Measurements from ENCODE around the gene SCPEP1. TPM values are rescaled to one million over a fixed set of nuclear protein-coding genes. Genes with fewer than 3 reads are reported as not detected.

Gene SCPEP1
- total RNA-seq, 1 donor from 2014 or later, result 88.4 TPM

GRCh38 chr17:57025876-57026275 lies 47.9 kb downstream of the SCPEP1 start:
- DNase-seq (no peak), ATAC-seq (ENCODE audit: poor library complexity) (no peak)
- intact Hi-C loops (cut with DNase I), result no loop called here

- no peak for DNase-seq
- no peak for ATAC-seq (ENCODE audit: poor library complexity)
- intact Hi-C loops (cut with DNase I), result no loop called here
Measured at GRCh38 chr17:57027852-57028251, 49.9 kb downstream of the SCPEP1 start.

DNA sequence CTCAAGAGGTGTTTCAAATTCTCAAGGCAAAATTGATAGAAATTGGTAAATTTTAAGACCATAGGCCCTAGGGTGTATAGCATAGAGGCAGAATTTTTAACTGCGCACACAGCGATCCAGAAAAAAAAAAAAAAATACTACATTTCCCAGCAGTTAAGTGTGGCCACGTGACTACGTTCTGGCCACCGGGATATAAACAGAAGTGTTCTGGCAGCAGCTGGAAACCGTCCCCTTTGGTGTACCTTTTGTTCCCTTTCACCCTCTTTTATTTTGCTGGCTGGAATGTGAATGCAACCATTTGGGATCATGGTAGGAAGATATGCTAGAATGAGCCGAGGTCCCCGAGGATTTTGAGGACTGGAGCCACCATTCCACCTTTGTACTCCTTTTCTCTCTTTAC lies 54.4 kb downstream of the SCPEP1 start:
- DNase-seq, result peak; percentile 62
- intact Hi-C loops (cut with DNase I), result no loop called here
- peak; percentile 77 for ATAC-seq (ENCODE audit: poor library complexity)

GRCh38 chr17:57033296-57033695 lies 55.4 kb downstream of the SCPEP1 start:
- peak; percentile 83 for ATAC-seq (ENCODE audit: poor library complexity)
- intact Hi-C loops (cut with DNase I), result no loop called here
- DNase-seq, result no peak

GRCh38 chr17:57034807-57035754 lies 57.1 kb downstream of the SCPEP1 start:
- ATAC-seq (ENCODE audit: poor library complexity) (no peak), DNase-seq (no peak)
- intact Hi-C loops (cut with DNase I), result no loop called here

GRCh38 chr17:57035971-57036481 lies 58.1 kb downstream of the SCPEP1 start:
- peak; percentile 60 for ATAC-seq (ENCODE audit: poor library complexity)
- intact Hi-C loops (cut with DNase I), result no loop called here
- DNase-seq, result no peak

DNA sequence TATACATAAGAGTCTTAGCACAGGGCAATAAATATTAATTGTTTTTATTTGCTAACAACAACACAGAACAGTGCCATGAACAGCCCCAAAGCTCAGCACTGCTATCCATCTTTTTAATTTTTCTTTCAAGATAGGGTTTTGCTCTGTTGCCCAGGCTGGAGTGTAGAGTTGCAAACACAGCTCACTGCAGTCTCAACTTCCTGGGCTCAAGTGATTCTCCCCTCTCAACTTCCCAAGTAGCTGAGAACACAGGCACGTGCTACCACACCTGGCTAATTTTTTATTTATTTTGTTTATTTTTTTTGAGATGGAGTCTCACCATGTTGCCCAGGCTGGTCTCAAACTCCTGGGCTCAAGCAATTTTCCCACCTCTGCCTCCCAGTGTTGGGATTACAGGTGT lies 59.5 kb downstream of the SCPEP1 start:
- intact Hi-C loops (cut with DNase I), result no loop called here
- no peak for DNase-seq
- no peak for ATAC-seq (ENCODE audit: poor library complexity)

- ATAC-seq (ENCODE audit: poor library complexity) (no peak), DNase-seq (no peak)
- intact Hi-C loops (cut with DNase I), result no loop called here
Measured at GRCh38 chr17:57038486-57038885, 60.6 kb downstream of the SCPEP1 start.

GRCh38 chr17:57040571-57040970 lies 62.6 kb downstream of the SCPEP1 start:
- ATAC-seq (ENCODE audit: poor library complexity), result no peak
- DNase-seq, result no peak

GRCh38 chr17:57043276-57043675 lies 65.3 kb downstream of the SCPEP1 start:
- intact Hi-C loops (cut with DNase I), result no loop called here
- ATAC-seq (ENCODE audit: poor library complexity) (no peak), DNase-seq (no peak)

More at GRCh38 chr17:57040571-57040970, 62.6 kb downstream of the SCPEP1 start:
- intact Hi-C loops (cut with DNase I), result no loop called here

GRCh38 chr17:57044976-57045867 lies 67.3 kb downstream of the SCPEP1 start:
- intact Hi-C loops (cut with DNase I), result no loop called here
- no peak for DNase-seq
- peak; percentile 19 for ATAC-seq (ENCODE audit: poor library complexity)

DNA sequence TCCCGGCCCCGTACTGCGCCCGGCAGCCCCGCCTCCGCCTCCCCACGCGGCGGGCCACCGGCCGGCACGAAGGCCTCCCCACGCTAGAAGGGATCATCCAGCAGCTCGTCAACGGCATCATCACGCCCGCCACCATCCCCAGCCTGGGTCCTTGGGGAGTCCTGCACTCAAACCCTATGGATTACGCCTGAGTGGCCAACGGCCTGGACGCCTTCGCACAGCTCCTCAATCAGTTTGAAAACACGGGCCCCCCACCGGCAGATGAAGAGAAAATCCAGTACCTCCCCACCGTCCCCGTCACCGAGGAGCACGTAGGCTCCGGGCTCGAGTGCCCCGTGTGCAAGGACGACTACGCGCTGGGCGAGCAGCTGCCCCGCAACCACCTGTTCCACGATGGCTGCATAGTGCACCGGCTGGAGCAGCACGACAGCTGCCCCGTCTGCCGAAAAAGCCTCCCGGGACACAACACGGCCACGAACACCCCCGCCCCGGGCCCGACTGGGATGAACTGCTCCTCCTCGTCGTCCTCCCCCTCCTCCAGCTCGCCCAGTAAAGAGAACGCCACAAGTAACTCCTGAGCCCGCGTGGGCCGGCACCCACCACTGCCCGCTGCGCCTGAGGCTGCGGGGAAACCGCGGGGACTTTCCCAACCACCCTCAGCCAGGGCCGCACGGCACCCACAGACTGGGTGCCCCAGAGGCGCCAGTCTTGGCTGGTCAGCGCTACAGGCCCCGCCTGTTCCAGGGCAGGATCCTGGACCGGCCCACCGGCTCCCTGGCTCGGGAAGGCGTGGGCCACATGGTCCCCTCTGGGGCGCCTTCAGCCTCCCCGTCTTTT lies 68.2 kb downstream of the SCPEP1 start:
- DNase-seq (no peak), ATAC-seq (ENCODE audit: poor library complexity) (peak; percentile 67)
- intact Hi-C loops (cut with DNase I), result no loop called here

DNA sequence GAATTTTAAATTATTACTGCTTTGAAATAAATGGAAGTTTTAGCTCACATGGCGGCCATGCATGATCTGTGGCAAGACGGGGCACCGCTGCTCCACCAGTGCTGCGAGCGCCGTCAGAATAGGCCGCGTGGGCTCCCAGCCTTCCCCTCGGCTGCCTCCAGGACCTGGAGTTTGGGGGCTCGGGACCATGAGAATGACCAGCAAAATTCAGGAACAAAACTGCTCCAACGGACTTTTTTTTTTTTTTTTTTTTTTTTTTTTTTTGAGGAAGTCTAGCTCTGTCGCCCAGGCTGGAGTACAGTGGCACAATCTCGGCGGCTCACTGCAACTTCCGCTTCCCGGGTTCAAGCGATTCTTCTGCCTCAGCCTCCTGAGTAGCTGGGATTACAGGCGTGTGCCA lies 68.8 kb downstream of the SCPEP1 start:
- no peak for ATAC-seq (ENCODE audit: poor library complexity)
- intact Hi-C loops (cut with DNase I), result no loop called here
- DNase-seq, result no peak

GRCh38 chr17:57048096-57048495 lies 70.2 kb downstream of the SCPEP1 start:
- DNase-seq (no peak), ATAC-seq (ENCODE audit: poor library complexity) (no peak)
- intact Hi-C loops (cut with DNase I), result no loop called here

DNA sequence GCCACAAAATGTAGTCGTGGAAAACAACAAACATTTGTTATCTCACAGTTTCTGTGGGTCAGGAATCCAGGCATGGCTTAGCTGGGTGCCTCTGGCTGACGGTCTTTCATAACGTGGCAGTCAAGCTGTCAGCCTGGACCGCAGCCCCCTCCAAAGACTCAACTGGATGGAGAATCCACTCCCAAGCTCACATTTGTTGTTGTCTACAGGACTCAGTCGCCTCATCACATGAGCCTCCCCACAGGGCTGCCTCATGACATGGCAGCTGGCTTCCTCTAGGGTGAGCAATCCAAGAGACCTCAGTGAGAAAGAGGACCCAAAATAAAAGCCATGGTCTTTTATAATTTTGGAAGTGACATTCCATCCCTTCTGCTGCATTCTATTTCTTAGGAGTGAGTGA lies 72.4 kb downstream of the SCPEP1 start:
- DNase-seq (no peak), ATAC-seq (ENCODE audit: poor library complexity) (no peak)
- intact Hi-C loops (cut with DNase I), result no loop called here

GRCh38 chr17:57051886-57052361 lies 74.0 kb downstream of the SCPEP1 start:
- DNase-seq (no peak), ATAC-seq (ENCODE audit: poor library complexity) (peak; percentile 47)
- intact Hi-C loops (cut with DNase I), result no loop called here

Measured in Right ventricle myocardium superior (tissue), 1 donor.